ENCODE results near the gene GNA14.
"Not testable (repeated sequence)": the region's sequence is repeated elsewhere in the genome, so short reads cannot be mapped to it uniquely, and the experiment has no call there.

The GNA14 gene

DNA sequence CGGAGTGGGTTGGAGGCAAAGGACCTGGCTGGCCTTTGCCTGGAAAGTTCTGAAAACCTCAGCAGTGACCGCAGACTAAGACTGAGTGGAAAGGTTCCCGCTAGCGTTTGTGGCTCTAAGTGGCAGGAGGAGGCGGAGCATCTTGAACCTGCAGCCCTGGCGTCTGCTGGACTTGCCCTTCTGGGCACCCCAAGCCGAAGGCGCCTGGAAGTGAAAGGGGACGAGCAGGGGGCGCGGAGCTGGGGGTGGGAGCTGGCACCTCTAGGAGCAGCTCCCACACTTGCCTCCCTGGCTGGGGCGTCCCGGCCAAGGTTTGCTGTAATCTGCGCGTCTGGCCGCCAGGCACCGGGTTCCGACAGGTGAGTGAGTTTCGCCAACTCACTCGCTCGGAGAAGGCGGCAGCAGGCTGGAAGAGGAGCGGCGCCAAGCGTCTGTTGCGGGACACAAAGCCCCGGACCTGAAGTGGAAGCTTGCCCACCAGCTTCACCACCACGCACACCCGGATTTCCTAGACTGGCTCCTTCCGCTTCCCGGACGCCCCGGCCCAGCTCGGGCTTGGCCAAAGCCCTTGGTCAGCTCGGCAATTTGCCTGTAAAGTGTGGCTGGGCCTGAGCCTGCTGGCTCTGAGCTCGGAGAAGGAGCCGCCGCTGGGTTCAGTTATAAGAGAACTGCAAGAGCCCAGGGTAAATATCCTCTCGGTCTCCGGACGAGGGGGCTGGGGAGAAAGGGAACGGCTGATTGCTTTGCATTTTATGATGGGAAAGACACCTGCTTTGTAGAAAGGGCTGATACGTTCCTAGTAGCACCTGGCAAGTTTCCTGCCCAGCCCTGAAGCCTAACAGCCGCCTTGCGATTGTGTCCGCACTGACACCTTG lies at the start of gene GNA14:
GNA14 (minus strand) TSS at position 89 of the 875 bp plus-strand sequence. CDS start 529 bp downstream, outside the sequence.
- no peak for DNase-seq (ENCODE audit: low read depth)
- peak within 1 kb of the TSS; percentile 38 for H3K4me3 ChIP-seq (ENCODE audit: low read depth, low read length)

DNA sequence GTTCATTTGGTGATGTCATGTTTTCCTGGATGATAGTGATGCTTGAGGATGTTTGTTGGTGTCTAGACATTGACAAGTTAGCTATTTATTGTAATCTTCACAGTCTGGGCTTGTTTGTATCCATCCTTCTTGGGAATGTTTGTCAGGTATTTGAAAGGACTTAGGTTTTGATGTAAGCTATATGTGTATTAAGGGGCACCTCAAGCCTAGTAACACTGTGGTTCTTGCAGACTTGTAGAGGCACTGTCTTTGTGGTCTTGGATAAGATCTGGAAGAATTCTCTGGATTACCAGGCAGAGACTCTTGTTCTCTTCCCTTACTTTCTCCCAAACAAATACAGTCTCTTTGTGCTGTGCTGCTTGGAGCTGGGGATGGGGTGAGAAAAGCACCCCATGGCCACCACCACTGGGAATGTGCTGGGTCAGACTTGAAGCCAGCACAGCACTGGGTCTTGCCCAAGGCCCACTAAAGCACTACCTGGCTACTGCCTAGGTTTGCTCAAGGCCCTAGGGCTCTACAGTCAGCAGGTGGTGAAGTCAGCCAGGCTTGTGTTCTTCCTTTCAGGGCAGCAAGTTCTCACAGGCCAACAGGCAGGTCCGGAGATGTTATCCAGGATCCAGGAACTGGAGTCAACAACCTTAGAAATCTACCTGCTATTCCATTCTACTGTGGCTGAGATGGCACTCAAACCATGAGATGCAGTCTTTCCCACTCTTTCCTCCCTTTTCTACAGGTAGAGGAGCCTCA lies 49.3 kb upstream of the GNA14 start:
- no peak overlapping the region for H3K4me3 ChIP-seq (ENCODE audit: low read depth, low read length)
- no peak for DNase-seq (ENCODE audit: low read depth)

DNA sequence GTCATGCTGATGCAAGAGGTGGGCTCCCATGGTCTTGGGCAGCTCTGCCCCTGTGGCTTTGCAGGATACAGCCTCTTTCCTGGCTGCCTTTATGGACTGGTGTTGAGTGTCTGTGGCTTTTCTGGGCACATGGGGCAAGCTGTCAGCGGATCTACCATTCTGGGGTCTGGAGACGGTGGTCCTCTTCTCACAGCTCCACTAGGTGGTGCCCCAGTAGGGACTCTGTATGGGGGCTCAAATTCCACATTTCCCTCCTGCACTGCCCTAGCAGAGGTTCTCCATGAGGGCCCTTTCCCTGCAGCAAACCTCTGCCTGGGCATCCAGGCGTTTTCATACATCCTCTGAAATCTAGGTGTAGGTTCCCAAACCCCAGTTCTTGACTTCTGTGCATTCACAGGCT lies 42.6 kb upstream of the GNA14 start:
- H3K4me3 ChIP-seq (ENCODE audit: low read depth, low read length); DNase-seq (ENCODE audit: low read depth): not testable (repeated sequence)

DNA sequence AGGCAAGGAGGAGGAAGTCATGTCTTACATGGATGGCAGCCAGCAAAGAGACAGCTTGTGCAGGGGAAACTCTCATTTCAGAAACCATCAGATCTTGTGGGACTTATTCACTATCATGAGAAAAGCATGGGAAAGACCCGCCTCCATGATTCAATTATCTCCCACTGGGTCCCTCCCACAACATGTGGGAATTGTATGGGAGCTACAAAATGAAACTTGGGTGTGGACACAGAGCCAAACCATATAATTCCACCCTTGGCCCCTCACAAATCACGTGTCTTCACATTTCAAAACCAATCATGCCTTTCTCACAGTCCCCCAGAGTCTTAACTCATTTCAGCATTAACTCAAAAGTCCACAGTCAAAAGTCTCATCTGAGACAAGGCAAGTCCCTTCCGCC lies 42.0 kb upstream of the GNA14 start:
- peak; percentile 27 for DNase-seq (ENCODE audit: low read depth)
- not testable (repeated sequence) for H3K4me3 ChIP-seq (ENCODE audit: low read depth, low read length)

DNA sequence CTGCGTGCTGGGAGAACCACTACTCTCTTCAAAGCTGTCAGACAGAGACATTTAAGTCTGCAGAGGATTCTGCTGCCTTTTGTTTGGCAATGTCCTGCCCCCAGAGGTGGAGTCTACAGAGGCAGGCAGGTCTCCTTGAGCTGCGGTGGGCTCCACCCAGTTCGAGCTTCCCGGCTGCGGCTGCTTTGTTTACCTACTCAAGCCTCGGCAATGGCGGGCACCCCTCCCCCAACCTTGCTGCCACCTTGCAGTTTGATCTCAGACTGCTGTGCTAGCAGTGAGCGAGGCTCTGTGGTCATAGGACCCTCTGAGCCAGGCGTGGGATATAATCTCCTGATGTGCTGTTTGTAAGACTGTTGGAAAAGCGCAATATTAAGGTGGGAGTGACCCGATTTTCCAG lies 39.6 kb upstream of the GNA14 start:
- not testable (repeated sequence) for DNase-seq (ENCODE audit: low read depth); H3K4me3 ChIP-seq (ENCODE audit: low read depth, low read length)

DNA sequence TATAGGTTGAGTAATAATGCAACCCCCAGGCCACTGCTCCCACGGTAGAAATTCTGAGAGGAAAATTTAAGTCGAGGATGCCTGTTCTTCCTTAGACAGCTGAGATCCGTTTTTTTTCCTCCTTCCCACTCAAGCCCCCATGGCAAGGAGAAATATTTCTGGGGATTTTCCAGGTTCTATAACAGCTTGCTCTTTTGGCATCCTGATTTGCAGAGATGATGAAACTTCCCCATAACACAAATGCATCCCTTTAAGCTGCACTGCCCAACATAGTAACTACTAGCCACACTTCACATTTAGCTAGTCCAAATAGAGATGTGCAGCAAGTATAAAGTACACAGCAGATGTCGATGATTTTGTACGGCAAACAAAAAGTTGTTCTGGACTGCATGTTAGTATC lies 32.5 kb upstream of the GNA14 start:
- no peak overlapping the region for H3K4me3 ChIP-seq (ENCODE audit: low read depth, low read length)
- no peak for DNase-seq (ENCODE audit: low read depth)

DNA sequence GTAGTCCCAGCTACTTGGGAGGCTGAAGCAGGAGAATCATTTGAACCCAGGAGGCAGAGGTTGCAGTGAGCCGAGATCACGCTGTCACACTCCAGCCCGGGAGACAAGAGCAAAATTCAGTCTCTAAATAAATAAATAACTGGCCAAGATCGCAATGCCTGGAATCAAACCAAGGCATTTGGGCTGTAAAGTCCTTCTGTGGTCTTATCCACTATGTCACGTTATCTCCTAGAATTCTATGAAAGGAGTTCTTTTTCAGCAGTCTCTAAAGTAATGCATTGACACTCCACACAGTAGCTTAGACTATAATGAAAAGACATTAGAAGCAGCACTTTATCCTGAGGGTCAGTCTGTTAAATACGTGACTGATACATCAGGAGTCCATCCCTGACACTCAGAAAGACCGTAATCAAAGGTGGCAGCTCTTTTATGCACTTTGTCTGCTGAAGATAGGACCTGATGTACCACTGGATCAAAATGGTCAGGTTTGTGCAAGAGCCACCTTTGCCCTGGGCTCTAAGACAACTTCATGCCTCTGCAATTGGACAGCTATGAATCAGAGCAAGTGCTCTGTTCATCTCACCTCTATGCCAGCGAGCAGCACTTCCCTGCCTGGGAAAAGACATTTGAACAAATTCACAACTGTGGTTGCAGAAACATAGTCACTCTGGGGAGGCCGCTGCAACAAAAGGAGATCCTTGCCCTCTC lies 31.7 kb upstream of the GNA14 start:
- no peak overlapping the region for H3K4me3 ChIP-seq (ENCODE audit: low read depth, low read length)
- no peak for DNase-seq (ENCODE audit: low read depth)

DNA sequence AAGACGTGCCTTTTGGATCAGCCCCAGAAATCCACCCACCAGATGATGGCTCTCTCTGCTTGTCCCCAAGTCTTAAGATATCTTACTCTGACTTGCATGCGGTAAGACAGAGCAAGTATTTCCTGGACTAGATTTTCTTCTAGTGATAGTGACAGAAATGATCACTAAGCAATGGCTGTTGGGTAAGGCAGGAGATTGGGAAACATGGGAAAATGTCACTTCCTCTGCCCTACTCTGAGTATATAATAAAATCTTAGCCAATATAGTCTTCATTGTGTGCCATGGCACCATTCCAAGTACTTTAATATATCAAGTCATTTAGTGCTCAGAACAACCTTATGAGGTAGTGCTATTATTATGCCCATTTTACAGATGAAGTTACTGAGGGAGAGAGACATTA lies 31.0 kb upstream of the GNA14 start:
- H3K4me3 ChIP-seq (ENCODE audit: low read depth, low read length), result no peak overlapping the region
- DNase-seq (ENCODE audit: low read depth), result no peak

DNA sequence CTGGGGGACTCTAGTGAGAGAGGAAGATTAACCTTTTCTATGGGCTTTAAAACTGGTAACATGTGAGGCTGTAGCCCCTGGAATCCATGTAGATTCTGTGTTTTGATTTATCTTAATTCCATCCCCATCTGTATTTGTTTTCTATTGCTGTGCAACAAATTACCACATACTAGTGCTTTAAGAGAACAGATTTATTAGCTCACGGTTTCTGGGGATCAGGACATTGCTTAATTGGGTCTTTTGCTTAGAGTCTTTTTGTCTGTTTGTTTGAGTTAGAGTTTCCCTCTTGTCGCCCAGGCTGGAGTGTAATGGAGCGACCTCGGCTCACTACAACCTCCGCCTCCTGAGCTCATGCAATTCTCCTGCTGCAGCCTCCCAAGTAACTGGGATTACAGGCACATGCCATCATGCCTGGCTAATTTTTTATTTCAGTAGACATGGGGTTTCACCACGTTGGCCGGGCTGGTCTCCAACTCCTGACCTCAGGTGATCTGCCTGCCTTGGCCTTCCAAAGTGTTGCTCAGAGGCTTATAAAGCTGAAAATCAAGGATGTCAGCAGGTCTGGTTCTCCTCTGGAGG lies 29.9 kb upstream of the GNA14 start:
- H3K4me3 ChIP-seq (ENCODE audit: low read depth, low read length), result no peak overlapping the region
- no peak for DNase-seq (ENCODE audit: low read depth)

DNA sequence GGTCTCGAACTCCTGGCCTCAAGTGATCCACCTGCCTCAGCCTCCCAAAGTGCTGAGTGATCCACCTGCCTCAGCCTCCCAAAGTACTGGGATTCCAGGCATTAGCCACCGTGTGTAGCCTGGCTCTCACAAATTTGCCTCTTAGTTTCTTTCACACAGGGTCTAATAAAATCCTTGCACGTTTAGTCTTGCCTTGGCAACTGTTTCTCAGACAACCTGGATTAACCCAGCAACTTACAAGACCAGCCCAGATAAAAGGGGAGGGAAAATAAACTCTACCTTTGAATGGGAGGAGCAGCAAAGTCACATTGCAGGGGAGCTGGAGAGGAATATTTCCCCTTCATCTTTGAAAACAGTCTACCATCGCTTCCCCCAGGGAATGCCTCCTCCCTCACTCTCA lies 29.3 kb upstream of the GNA14 start:
- no peak for DNase-seq (ENCODE audit: low read depth)
- H3K4me3 ChIP-seq (ENCODE audit: low read depth, low read length), result no peak overlapping the region

DNA sequence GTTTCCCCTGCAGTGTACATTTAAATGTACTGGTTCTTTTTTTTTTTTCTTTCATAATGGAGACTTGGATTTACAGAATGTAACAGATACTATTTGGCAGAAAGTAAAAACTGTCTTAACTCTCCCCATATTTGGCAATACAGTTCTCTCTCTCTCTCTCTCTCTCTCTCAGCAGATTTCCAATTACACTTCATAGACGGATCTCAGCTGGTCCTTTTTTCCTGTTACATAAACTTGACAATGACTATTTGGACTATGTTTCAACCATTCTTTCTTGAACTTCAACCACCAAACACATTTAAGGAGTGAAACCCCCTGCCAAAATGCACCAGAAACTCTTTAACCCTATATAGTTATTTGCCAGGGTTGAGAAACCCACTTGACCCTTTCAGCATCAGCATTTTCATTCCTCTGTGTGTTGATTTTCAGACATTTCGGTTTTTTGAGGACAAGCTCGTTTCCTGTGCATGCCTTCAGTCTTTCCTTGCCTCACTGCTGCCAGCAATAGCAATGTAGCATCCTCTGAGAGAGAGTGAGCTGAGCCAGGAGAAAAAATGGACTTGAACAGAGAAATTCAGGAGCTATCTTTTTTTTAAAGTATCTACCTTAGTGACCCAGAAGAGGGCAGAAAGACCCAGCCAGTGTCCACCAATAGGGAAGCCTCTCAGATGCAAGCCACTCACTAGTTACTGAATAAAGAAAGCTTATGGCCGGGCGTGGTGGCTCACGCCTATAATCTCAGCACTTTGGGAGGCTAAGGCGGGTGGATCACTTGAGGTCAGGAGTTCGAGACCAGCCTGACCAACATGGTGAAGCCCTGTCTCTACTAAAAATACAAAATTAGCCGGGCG lies 26.0 kb upstream of the GNA14 start:
- DNase-seq (ENCODE audit: low read depth), result no peak
- no peak overlapping the region for H3K4me3 ChIP-seq (ENCODE audit: low read depth, low read length)

DNA sequence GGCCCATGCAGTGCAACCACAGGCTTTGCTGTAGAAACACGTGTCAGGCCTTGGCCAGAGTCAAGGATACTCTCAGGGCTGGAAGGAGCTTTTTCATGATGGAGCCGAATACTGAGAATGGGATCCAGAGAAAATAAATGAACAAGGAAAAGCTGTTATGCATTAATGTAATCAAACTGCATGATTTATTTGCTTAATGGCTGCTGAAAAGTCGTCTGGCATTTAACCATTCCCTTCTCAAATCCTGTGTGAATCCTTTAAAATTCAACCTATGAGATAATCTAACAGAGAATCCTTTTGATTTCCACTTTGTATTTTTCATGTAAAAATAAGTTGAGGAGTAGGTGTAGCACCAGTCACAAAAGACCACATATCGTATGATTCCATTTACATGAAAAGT lies 24.1 kb upstream of the GNA14 start:
- DNase-seq (ENCODE audit: low read depth), result no peak
- no peak overlapping the region for H3K4me3 ChIP-seq (ENCODE audit: low read depth, low read length)

DNA sequence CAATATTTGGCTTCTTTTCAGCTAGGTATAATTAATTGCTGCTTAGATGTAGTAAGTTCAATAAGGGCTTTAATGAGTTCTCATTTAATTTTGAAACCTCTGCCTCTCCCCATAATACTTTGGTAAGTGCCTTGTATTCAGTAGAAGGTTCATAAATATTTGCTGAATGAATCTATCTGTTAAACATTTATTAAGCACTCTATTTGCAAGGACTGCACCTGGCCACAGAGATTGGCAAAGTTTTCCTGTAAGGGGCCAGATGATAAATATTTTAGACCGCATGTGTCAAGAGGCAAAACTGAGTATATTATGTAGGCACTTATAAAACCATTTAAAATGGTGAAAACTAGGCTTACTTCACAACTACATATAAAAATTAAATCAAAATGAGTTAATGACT lies 19.0 kb upstream of the GNA14 start:
- H3K4me3 ChIP-seq (ENCODE audit: low read depth, low read length), result no peak overlapping the region
- no peak for DNase-seq (ENCODE audit: low read depth)

DNA sequence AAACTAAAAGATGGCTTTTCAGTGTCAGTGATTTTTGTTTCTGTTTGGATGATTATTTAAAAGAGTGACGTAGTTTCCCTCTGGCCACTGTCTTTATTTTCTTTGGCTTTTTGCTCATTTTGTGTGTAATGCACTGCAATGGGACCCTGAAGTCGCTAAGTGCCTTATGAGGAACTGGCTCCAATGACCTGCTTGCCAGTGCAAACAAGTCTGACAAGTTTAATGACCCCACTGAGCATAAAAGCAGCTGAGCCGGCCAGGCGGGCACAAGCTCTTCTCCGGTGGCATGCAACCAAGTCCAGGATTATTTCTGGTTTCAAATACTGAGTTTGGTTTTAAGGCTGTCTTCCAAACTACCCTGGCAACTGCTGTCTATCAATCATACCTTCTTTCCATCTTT lies 15.6 kb upstream of the GNA14 start:
- no peak for DNase-seq (ENCODE audit: low read depth)
- no peak overlapping the region for H3K4me3 ChIP-seq (ENCODE audit: low read depth, low read length)

DNA sequence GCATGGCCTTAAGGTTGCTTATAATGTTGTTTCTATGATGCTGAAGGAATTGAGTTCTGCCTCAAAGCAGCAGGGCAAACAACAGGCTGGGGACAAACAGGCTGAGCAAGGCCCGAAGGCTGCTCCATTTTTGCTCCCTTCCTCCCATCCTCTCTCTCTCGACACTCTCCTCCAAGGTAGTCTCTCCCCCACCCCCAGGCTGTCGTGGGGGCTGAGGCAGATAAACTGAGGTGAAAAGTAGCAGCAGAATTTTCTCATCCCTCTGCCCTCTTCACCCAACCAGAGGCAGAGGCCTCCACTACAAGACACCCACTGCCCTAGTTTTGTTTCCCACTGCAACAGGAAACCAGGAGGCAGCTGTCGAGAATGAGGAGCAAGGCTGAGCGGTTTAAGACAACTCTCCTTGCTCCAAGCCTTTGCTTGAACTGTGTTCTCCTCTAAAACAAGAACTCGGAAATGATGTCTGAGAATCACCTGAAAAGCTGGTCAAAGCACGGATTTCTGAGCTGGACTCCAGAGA lies 13.5 kb upstream of the GNA14 start:
- H3K4me3 ChIP-seq (ENCODE audit: low read depth, low read length), result no peak overlapping the region
- DNase-seq (ENCODE audit: low read depth), result no peak

DNA sequence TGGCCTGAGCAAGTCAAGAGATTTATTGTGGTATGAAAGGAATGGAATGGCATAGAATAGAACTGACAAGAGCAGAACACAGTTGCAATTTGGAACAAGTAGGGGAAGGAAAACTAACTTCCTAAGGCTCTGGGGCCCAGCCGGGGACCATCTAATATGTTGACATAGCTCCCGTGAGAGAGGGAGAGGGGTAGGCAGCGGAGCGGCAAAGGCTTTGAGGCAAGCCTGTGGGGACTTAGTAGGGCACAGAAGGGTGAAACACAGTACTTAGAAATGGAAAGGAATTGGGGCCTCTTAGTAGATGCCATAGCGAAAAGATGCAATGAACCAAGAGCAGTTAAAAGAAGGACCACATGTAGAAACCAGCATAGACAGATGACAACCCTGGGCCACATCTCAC lies 11.8 kb upstream of the GNA14 start:
- H3K4me3 ChIP-seq (ENCODE audit: low read depth, low read length), result no peak overlapping the region
- DNase-seq (ENCODE audit: low read depth), result no peak

DNA sequence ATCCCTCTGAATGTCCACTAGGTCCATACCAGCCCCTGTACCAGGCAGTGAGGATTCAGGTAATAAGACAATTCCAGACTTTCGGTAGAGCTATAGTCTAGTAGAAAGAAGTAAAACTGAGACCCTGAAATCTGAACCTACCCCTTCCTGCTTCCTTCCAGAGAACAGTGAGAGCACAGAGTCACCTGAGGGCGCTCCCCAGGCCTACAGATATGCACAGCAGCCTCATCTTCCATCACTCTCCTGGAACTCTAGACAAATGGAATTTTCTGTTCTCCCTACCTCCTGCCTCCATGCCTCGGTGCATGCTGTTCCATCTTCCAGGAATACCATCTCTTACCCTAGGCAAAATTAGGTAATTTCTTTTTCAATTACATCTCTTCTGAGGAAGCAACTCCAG lies 3.1 kb upstream of the GNA14 start:
- DNase-seq (ENCODE audit: low read depth), result no peak
- H3K4me3 ChIP-seq (ENCODE audit: low read depth, low read length), result no peak overlapping the region

DNA sequence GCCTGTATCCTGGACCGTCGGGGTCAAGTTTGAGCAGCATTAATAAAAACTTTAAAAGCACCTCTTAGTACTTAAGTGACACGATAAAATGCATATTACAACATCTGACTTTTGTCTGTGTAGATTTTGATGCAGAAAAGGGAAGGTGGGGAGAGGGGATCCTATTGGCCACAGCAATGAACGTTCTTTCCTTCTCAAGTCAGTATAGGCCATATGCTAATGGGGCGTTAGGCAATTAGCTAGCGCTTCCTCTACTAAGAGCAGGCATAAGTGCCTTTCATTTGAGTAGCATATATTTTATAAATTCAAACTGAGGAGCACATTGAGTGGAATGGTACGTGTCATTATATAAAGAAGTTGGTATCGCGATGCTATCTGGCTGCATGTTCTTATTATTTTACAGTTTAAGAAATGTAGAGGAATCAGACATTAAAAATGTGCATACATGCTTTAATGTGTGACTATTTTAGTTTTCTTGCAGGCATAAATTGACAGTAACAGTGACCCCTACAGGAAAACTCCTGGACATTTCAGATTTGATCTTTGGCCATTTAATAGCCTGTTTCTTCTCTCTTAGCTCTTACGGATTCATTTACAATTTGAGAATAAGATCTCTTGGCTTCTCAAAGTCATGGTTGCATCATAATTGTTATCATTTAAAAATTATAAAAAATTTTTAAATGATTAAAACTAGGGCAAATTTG lies 1.1 kb upstream of the GNA14 start:
- DNase-seq (ENCODE audit: low read depth), result no peak
- no peak overlapping the region for H3K4me3 ChIP-seq (ENCODE audit: low read depth, low read length)

All from skeletal muscle cell (primary cell).